GM19328 (cell line): ENCODE data around the gene GABRD.

Experiments used
- ATAC-seq: cut with Tn5 transposase; IDR thresholded peaks from one replicate; pipeline ENCODE4 v1.9.1; 2021; ENCODE audit warnings: mild to moderate bottlenecking, moderate library complexity; ENCODE audit not compliant: unreplicated experiment

The GABRD gene

GRCh38 chr1:2033165-2033564 lies 14.0 kb downstream of the GABRD start:
- no peak for ATAC-seq

GRCh38 chr1:2036287-2036686 lies 17.1 kb downstream of the GABRD start:
- no peak for ATAC-seq

GRCh38 chr1:2037314-2037979 lies 18.3 kb downstream of the GABRD start:
- ATAC-seq = no peak

GRCh38 chr1:2038229-2038628 lies 19.1 kb downstream of the GABRD start:
- ATAC-seq = no peak

- ATAC-seq = no peak
Measured at GRCh38 chr1:2039251-2039650, 20.1 kb downstream of the GABRD start.

- no peak for ATAC-seq
Measured at GRCh38 chr1:2041305-2041704, 22.2 kb downstream of the GABRD start.

- no peak for ATAC-seq
Measured at GRCh38 chr1:2041887-2042286, 22.7 kb downstream of the GABRD start.

GRCh38 chr1:2042830-2043773 lies 24.0 kb downstream of the GABRD start:
- ATAC-seq = no peak

- ATAC-seq = no peak
Measured at GRCh38 chr1:2043886-2044285, 24.7 kb downstream of the GABRD start.

GRCh38 chr1:2044510-2045319 lies 25.6 kb downstream of the GABRD start:
- ATAC-seq = no peak

- no peak for ATAC-seq
Measured at GRCh38 chr1:2045468-2046173, 26.5 kb downstream of the GABRD start.

- ATAC-seq = no peak
Measured at GRCh38 chr1:2046174-2046917, 27.2 kb downstream of the GABRD start.

GRCh38 chr1:2046953-2047748 lies 28.0 kb downstream of the GABRD start:
- ATAC-seq = no peak

GRCh38 chr1:2047749-2048729 lies 28.9 kb downstream of the GABRD start:
- no peak for ATAC-seq

- no peak for ATAC-seq
Measured at GRCh38 chr1:2049225-2049717, 30.1 kb downstream of the GABRD start.

- peak; percentile 84 for ATAC-seq
Measured at GRCh38 chr1:2049718-2050431, 30.7 kb downstream of the GABRD start, which contains the start of gene PRKCZ. TSS of gene PRKCZ (plus strand) at chr1:2050411. CDS start at chr1:2050631, 220 bp downstream.

GRCh38 chr1:2050461-2050792 lies 31.3 kb downstream of the GABRD start:
- no peak for ATAC-seq
